Measurements from ENCODE around the gene SRP68.

Gene SRP68

GRCh38 chr17:76089680-76090516, 17.6 kb upstream of the SRP68 start:
- 97% methylated on average over 28 of the region's 32 CpGs for WGBS (ENCODE audit: insufficient coverage)
- Histone ChIP-seq H3K36me3 (ENCODE audit: control insufficient read depth in 4 of 4, insufficient read depth in 4 of 4, low read length in 3 of 4) (peaks cover 10 to 98% (median 78%) of the 10 kb centered on the region in 4 experiments), H3K27me3 (replicated peaks in 2 of 5; ENCODE audit: control insufficient read depth in 4 of 5, insufficient read depth in 5 of 5, low read length in 4 of 5) (no peaks in the 10 kb centered on the region), H3K27ac (ENCODE audit: insufficient read depth in 1 of 2, low read depth in 1 of 2, low read length in 2 of 2, poor library complexity in 1 of 2, severe bottlenecking in 2 of 2) (no peak overlapping the region), H3K9me3 (ENCODE audit: control extremely low read depth in 1 of 5, control insufficient read depth in 4 of 5, insufficient read depth in 2 of 5, low read depth in 1 of 5, low read length in 4 of 5) (no peaks in the 10 kb centered on the region), H3K4me3 (ENCODE audit: control insufficient read depth in 1 of 7, extremely low read depth in 1 of 7, insufficient read depth in 4 of 7, low read depth in 2 of 7, low read length in 6 of 7) (no peak overlapping the region), H3K4me1 (ENCODE audit: control extremely low read depth in 1 of 4, control insufficient read depth in 4 of 4, insufficient read depth in 4 of 4, low read length in 3 of 4) (peaks cover 0 to 4% (median 0%) of the 10 kb centered on the region in 4 experiments)
- no peak for DNase-seq
- POLR2A ChIA-PET: no interaction called here
- CTCF ChIA-PET: interaction anchor here (1.4 kb wide), 1 partner anchor 81 kb away, joined by 3 read pairs; no protein-coding TSS in a partner anchor

- POLR2A ChIA-PET: no interaction called here
- no peaks in the 10 kb centered on the region for H3K9me3 ChIP-seq (ENCODE audit: control extremely low read depth in 1 of 5, control insufficient read depth in 4 of 5, insufficient read depth in 2 of 5, low read depth in 1 of 5, low read length in 4 of 5)
- no peaks in the 10 kb centered on the region for H3K27me3 ChIP-seq (replicated peaks in 2 of 5; ENCODE audit: control insufficient read depth in 4 of 5, insufficient read depth in 5 of 5, low read length in 4 of 5)
- H3K4me1 ChIP-seq (ENCODE audit: control extremely low read depth in 1 of 4, control insufficient read depth in 4 of 4, insufficient read depth in 4 of 4, low read length in 3 of 4): peaks cover 0 to 4% (median 0%) of the 10 kb centered on the region in 4 experiments
- over 99% methylated on average over 20 of the region's 25 CpGs for whole genome bisulfite sequencing (ENCODE audit: insufficient coverage)
- H3K4me3 ChIP-seq (ENCODE audit: control insufficient read depth in 1 of 7, extremely low read depth in 1 of 7, insufficient read depth in 4 of 7, low read depth in 2 of 7, low read length in 6 of 7): no peak overlapping the region
- no peak overlapping the region for H3K27ac ChIP-seq (ENCODE audit: insufficient read depth in 1 of 2, low read depth in 1 of 2, low read length in 2 of 2, poor library complexity in 1 of 2, severe bottlenecking in 2 of 2)
- peaks cover 10 to 98% (median 80%) of the 10 kb centered on the region in 4 experiments for H3K36me3 ChIP-seq (ENCODE audit: control insufficient read depth in 4 of 4, insufficient read depth in 4 of 4, low read length in 3 of 4)
- DNase-seq: no peak
- CTCF ChIA-PET: interaction anchor here (1.4 kb wide), 1 partner anchor 80 kb away, joined by 3 read pairs; no protein-coding TSS in a partner anchor
Observed at GRCh38 chr17:76088868-76089576, 16.7 kb upstream of the SRP68 start.

DNA sequence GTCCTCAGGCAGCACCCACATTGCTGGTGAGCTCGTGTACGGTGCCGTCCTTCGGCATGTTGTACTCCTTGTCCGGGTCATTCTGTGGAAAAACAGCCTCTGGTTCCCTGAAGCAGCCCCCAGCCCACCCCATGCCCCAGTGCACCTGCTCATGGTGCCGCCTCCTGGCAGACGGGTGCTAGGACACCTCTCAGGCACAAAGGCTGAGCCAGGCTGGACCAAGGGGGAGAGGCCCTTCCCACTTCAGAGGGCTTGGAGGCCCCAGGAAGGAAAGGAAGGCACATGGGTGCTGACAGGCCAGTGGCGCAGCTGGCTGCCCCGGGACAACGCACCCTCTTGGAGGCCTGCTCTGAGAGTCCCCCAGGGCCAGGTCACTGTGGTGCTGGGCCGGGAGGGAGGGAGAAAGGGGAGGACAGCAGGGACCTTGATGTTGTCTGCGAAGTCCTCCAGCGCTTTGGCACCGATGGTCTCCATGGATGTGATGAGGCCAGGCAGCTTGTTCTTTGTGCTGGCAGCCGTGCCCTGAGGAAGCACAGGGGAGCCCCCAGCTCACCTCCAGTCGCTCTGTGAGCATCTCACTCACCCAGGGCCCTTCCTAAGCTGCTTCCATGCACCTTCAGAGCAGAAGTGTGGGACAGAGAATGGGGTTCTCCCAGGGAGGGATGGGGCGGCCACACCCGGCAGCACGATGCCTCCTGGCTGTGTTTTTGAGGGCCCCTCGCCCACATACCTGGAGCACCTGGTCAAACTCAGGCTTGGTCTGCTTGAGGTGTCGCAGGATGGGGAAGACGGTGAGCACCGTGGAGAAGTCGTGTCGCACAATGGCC, 15.9 kb upstream of the SRP68 start:
- H3K36me3 ChIP-seq (ENCODE audit: control insufficient read depth in 4 of 4, insufficient read depth in 4 of 4, low read length in 3 of 4): peaks cover 9 to 98% (median 80%) of the 10 kb centered on the region in 4 experiments
- POLR2A ChIA-PET: no interaction called here
- WGBS (ENCODE audit: insufficient coverage): 99% methylated on average over 13 of the region's 25 CpGs

DNA sequence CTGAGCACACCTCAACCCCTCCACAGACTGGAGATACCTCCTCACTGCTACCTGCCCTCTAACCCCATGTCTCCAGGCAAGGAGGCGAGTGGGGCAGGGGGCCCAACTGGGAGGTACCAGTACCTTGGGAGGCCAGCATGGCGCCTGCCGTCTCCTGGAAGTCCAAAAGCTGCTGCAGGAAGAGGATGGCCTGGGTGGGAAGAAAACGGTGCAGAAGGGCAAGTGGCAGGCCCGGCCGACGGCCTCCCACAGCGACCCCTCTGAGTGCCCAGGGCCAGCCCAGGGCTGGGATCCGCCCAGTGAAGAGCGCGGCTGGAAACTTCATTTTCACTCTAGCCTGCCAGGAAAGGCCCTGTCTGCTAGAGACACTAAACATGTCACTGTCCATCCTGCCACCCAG, 15.2 kb upstream of the SRP68 start:
- no peak for DNase-seq
- no peaks in the 10 kb centered on the region for H3K9me3 ChIP-seq (ENCODE audit: control extremely low read depth in 1 of 5, control insufficient read depth in 4 of 5, insufficient read depth in 2 of 5, low read depth in 1 of 5, low read length in 4 of 5)
- H3K27ac ChIP-seq (ENCODE audit: insufficient read depth in 1 of 2, low read depth in 1 of 2, low read length in 2 of 2, poor library complexity in 1 of 2, severe bottlenecking in 2 of 2): no peak overlapping the region
- no peak overlapping the region for H3K4me3 ChIP-seq (ENCODE audit: control insufficient read depth in 1 of 7, extremely low read depth in 1 of 7, insufficient read depth in 4 of 7, low read depth in 2 of 7, low read length in 6 of 7)
- POLR2A ChIA-PET: no interaction called here
- H3K27me3 ChIP-seq (replicated peaks in 2 of 5; ENCODE audit: control insufficient read depth in 4 of 5, insufficient read depth in 5 of 5, low read length in 4 of 5): no peaks in the 10 kb centered on the region
- H3K36me3 ChIP-seq (ENCODE audit: control insufficient read depth in 4 of 4, insufficient read depth in 4 of 4, low read length in 3 of 4): peaks cover 9 to 98% (median 79%) of the 10 kb centered on the region in 4 experiments
- H3K4me1 ChIP-seq (ENCODE audit: control extremely low read depth in 1 of 4, control insufficient read depth in 4 of 4, insufficient read depth in 4 of 4, low read length in 3 of 4): peaks cover 0 to 4% (median 0%) of the 10 kb centered on the region in 4 experiments
- CTCF ChIA-PET: no interaction called here
- WGBS (ENCODE audit: insufficient coverage): 99% methylated on average over 9 of the region's 11 CpGs

More for the DNA sequence above, 15.9 kb upstream of the SRP68 start:
- Histone ChIP-seq H3K4me1 (ENCODE audit: control extremely low read depth in 1 of 4, control insufficient read depth in 4 of 4, insufficient read depth in 4 of 4, low read length in 3 of 4) (peaks cover 0 to 4% (median 0%) of the 10 kb centered on the region in 4 experiments), H3K4me3 (ENCODE audit: control insufficient read depth in 1 of 7, extremely low read depth in 1 of 7, insufficient read depth in 4 of 7, low read depth in 2 of 7, low read length in 6 of 7) (no peak overlapping the region), H3K9me3 (ENCODE audit: control extremely low read depth in 1 of 5, control insufficient read depth in 4 of 5, insufficient read depth in 2 of 5, low read depth in 1 of 5, low read length in 4 of 5) (no peaks in the 10 kb centered on the region), H3K27me3 (replicated peaks in 2 of 5; ENCODE audit: control insufficient read depth in 4 of 5, insufficient read depth in 5 of 5, low read length in 4 of 5) (no peaks in the 10 kb centered on the region), H3K27ac (ENCODE audit: insufficient read depth in 1 of 2, low read depth in 1 of 2, low read length in 2 of 2, poor library complexity in 1 of 2, severe bottlenecking in 2 of 2) (no peak overlapping the region)
- DNase-seq: no peak
- CTCF ChIA-PET: no interaction called here

- ChIA-PET CTCF (no interaction called here), POLR2A (interaction anchor here (0.5 kb wide), 1 partner anchor 123 kb away, joined by 3 read pairs; no protein-coding TSS in a partner anchor)
- Histone ChIP-seq H3K4me1 (ENCODE audit: control extremely low read depth in 1 of 4, control insufficient read depth in 4 of 4, insufficient read depth in 4 of 4, low read length in 3 of 4) (peaks cover 0 to under 1% (median 0%) of the 10 kb centered on the region in 4 experiments), H3K9me3 (ENCODE audit: control extremely low read depth in 1 of 5, control insufficient read depth in 4 of 5, insufficient read depth in 2 of 5, low read depth in 1 of 5, low read length in 4 of 5) (no peaks in the 10 kb centered on the region), H3K36me3 (ENCODE audit: control insufficient read depth in 4 of 4, insufficient read depth in 4 of 4, low read length in 3 of 4) (peaks cover 8 to 96% (median 76%) of the 10 kb centered on the region in 4 experiments), H3K4me3 (ENCODE audit: control insufficient read depth in 1 of 7, extremely low read depth in 1 of 7, insufficient read depth in 4 of 7, low read depth in 2 of 7, low read length in 6 of 7) (no peak overlapping the region), H3K27ac (ENCODE audit: insufficient read depth in 1 of 2, low read depth in 1 of 2, low read length in 2 of 2, poor library complexity in 1 of 2, severe bottlenecking in 2 of 2) (no peak overlapping the region), H3K27me3 (replicated peaks in 2 of 5; ENCODE audit: control insufficient read depth in 4 of 5, insufficient read depth in 5 of 5, low read length in 4 of 5) (no peaks in the 10 kb centered on the region)
- DNase-seq: no peak
- WGBS (ENCODE audit: insufficient coverage): 93% methylated on average over 8 of the region's 9 CpGs
Observed at GRCh38 chr17:76086384-76086783, 14.1 kb upstream of the SRP68 start.

DNA sequence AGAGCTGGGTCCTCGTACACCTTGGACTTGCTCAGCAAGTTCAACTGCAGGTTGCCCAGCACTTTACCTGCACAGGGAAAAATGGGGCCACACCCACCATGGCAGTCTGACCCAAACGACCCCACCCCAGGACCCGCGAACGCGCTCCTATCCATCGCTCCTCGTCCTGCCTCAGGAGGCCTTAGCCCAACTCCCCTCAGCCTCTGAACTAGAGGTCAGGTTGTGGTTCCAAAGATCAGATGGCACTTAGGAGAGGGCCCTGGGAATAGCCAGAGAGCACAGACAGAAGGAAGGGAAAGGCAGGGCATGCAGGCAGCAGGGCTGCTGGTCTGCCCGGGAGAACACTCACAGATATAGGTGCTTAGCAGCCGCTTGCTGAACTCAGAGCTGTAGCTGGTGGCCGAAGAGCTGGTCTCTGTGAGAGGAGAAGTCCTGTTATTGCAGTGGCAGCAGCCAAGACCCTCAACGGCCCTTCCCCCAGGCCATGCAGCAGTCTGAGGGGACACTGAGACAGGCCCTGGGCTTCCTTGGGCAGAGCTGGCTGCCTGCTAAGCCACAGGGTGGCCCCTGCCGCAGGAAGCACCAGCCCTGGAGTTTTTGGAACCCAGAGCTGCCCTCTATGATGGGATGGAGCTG, 13.5 kb upstream of the SRP68 start:
- DNase-seq: no peak
- no peaks in the 10 kb centered on the region for H3K4me1 ChIP-seq (ENCODE audit: control extremely low read depth in 1 of 4, control insufficient read depth in 4 of 4, insufficient read depth in 4 of 4, low read length in 3 of 4)
- no peak overlapping the region for H3K4me3 ChIP-seq (ENCODE audit: control insufficient read depth in 1 of 7, extremely low read depth in 1 of 7, insufficient read depth in 4 of 7, low read depth in 2 of 7, low read length in 6 of 7)
- POLR2A ChIA-PET: interaction anchor here (0.5 kb wide), 1 partner anchor 122 kb away, joined by 3 read pairs; no protein-coding TSS in a partner anchor
- WGBS (ENCODE audit: insufficient coverage): 94% methylated on average over 13 of the region's 13 CpGs
- H3K36me3 ChIP-seq (ENCODE audit: control insufficient read depth in 4 of 4, insufficient read depth in 4 of 4, low read length in 3 of 4): peaks cover 6 to 91% (median 71%) of the 10 kb centered on the region in 4 experiments
- no peaks in the 10 kb centered on the region for H3K9me3 ChIP-seq (ENCODE audit: control extremely low read depth in 1 of 5, control insufficient read depth in 4 of 5, insufficient read depth in 2 of 5, low read depth in 1 of 5, low read length in 4 of 5)
- H3K27ac ChIP-seq (ENCODE audit: insufficient read depth in 1 of 2, low read depth in 1 of 2, low read length in 2 of 2, poor library complexity in 1 of 2, severe bottlenecking in 2 of 2): no peak overlapping the region
- no peaks in the 10 kb centered on the region for H3K27me3 ChIP-seq (replicated peaks in 2 of 5; ENCODE audit: control insufficient read depth in 4 of 5, insufficient read depth in 5 of 5, low read length in 4 of 5)
- CTCF ChIA-PET: no interaction called here
